ENCODE data around the gene GXYLT2. TPM values are rescaled to one million over a fixed set of nuclear protein-coding genes. Genes with fewer than 3 reads are reported as not detected.

GXYLT2 gene
- total and polyA plus RNA-seq, 2 of the 13 experiments (the other 11 are each of a cell fraction or from before 2014, with no cell fraction given): 4.3 to 6.9 TPM

GRCh38 chr3:73026111-73026759, 138.4 kb downstream of the GXYLT2 start (continued):
- TF ChIP-seq NBN (conservative IDR thresholded peaks at IDR 0.05): no peak
- peak; percentile 77 for TF ChIP-seq FOXA3 (CRISPR knock-in tag; IDR thresholded peaks at IDR 0.05)
- peak; percentile 65 for TF ChIP-seq RBM22 (optimal IDR thresholded peaks at IDR 0.05; ENCODE audit: low read length)
- no peak for TF ChIP-seq EEA1 (CRISPR knock-in tag; IDR thresholded peaks at IDR 0.05; ENCODE audit: borderline replicate concordance)
- TF ChIP-seq TCF12 (IDR thresholded peaks at IDR 0.05): no peak
- no peak for TF ChIP-seq TCF12 (CRISPR knock-in tag; IDR thresholded peaks at IDR 0.05)
- TF ChIP-seq RARA (CRISPR knock-in tag; IDR thresholded peaks at IDR 0.05): peak; percentile 67
- no peak for TF ChIP-seq NR3C1 (CRISPR knock-in tag; IDR thresholded peaks at IDR 0.05)
- TF ChIP-seq ZNF710 (CRISPR knock-in tag; IDR thresholded peaks at IDR 0.05; ENCODE audit: borderline replicate concordance): 0 out of 2 replicates have a peak, but pooled peaks have one; percentile 20
- TF ChIP-seq ARID5B (CRISPR knock-in tag; IDR thresholded peaks at IDR 0.05): peak; percentile 72
- TF ChIP-seq NR2F6 (IDR thresholded peaks at IDR 0.05): peak; percentile 27; the same call in 1 of the 2 replicates
- peak; percentile 62; the same call in 1 of the 2 replicates for TF ChIP-seq NR2F6 (CRISPR knock-in tag; IDR thresholded peaks at IDR 0.05)
- peak; percentile 65; the same call in 1 of the 2 replicates for TF ChIP-seq RXRB (CRISPR knock-in tag; IDR thresholded peaks at IDR 0.05; ENCODE audit: borderline replicate concordance)
- TF ChIP-seq SAP130 (CRISPR knock-in tag; IDR thresholded peaks at IDR 0.05; ENCODE audit: low read depth): peak; percentile 48
- no peak for TF ChIP-seq CCAR2 (optimal IDR thresholded peaks at IDR 0.05; ENCODE audit: low read depth, low read length)
- TF ChIP-seq ZNF543 (CRISPR knock-in tag; IDR thresholded peaks at IDR 0.05): no peak

Small RNA genes lying within 50 kb of the gene (small RNA-seq; reads per million reads assigned to genes)
- 0 reads per million in 3 experiments for gene RF00017 (ENCODE audit: insufficient read depth in 2 of 3, insufficient read length in 3 of 3, low read depth in 2 of 3, low replicate concordance in 1 of 3)

Other genes starting within 250 kb of the GXYLT2 start
- 20.3 and 25.6 TPM in 2 replicates for gene SHQ1, start 39.6 kb upstream of the GXYLT2 start, total RNA-seq (2016; rRNA removed; fragmentation: Illumina TruSeq; extraction: Trizol)
- gene SHQ1, start 39.6 kb upstream of the GXYLT2 start, polyA plus RNA-seq (2011; rRNA removed): 5.0 and 5.5 TPM in 2 replicates
- gene PPP4R2, start 108.8 kb downstream of the GXYLT2 start, total RNA-seq (2016; rRNA removed; fragmentation: Illumina TruSeq; extraction: Trizol): 161 and 236 TPM in 2 replicates
- gene PPP4R2, start 108.8 kb downstream of the GXYLT2 start, polyA plus RNA-seq (2011; rRNA removed): 15.7 and 22.3 TPM in 2 replicates
- 1.3 and 8.3 TPM in 2 replicates for gene EBLN2, start 173.6 kb downstream of the GXYLT2 start, total RNA-seq (2016; rRNA removed; fragmentation: Illumina TruSeq; extraction: Trizol)
- 2.6 and 3.3 TPM in 2 replicates for gene EBLN2, start 173.6 kb downstream of the GXYLT2 start, polyA plus RNA-seq (2011; rRNA removed)

All from HepG2 (cell line).